ENCODE data around the gene SYS1.

Gene SYS1

DNA sequence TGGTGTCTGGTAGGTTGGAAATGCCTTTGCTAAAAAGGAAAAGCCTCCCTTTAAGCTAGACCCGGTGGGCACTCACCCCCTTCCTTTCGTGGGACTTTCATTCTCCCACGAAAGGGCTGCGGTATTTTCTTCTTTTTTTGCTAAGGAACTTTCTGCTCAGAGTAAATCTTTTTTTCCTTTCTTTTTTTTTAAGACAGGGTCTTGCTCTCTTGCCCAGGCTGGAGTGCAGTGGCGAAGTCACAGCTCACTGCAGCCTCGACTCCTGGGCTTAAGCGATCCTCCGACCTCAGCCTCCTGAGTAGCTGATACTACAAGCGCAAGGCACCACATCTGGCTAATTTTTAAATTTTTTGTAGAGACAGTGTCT is 11.1 kb downstream of the SYS1 start:
- DNase-seq (ENCODE audit: extremely low spot score, insufficient read length, low read depth) (no peak), FAIRE-seq (no peak)

DNA sequence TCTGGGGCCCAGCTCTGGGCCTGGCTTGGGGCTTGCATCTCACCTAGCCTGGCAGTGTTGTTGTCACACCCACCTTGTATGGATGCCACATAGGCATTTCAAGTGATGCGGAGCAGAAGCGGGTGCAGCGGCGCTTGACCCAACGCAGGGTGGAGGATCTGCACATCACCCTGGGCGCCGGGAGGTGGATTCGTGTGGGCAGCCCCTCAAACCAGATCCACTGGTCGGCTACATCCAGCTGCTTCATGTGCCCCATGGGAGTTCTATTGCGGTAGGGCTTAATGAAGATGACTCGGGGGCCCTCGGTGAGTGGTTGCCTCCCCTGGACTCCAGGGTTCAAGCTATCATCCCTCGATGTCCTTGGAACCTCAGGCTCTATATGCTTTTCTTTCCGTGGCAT is 12.0 kb downstream of the SYS1 start:
- DNase-seq (ENCODE audit: extremely low spot score, insufficient read length, low read depth) (no peak), FAIRE-seq (no peak)

DNA sequence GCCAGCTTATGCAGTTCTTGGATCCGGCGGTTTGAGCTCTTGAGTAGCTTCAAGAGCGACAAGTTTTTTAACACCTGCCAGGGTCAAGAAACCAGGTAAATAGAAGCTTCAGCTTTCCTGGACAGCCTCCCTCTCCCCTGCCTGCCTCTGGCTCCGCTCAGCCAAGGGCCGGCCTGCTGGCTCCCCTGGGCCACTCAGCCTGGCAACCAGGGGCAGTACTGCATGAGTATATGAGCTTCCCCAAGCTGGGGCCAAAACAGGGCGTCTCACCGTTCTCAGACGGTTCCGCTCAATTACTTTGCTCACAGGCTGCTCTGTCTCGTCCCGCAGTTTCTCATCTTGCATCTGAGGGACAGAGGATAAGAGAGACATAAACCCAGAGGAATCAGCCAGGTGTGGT is 14.3 kb downstream of the SYS1 start:
- DNase-seq (ENCODE audit: extremely low spot score, insufficient read length, low read depth) (no peak), FAIRE-seq (no peak)

- FAIRE-seq (no peak), DNase-seq (ENCODE audit: extremely low spot score, insufficient read length, low read depth) (no peak)
These were observed 15.2 kb downstream of the SYS1 start, which contains the start of gene TP53TG5 for GRCh38 chr20:45378191-45378590. TP53TG5 (minus strand) TSS chr20:45378325; CDS start chr20:45378236, 89 bp downstream.

DNA sequence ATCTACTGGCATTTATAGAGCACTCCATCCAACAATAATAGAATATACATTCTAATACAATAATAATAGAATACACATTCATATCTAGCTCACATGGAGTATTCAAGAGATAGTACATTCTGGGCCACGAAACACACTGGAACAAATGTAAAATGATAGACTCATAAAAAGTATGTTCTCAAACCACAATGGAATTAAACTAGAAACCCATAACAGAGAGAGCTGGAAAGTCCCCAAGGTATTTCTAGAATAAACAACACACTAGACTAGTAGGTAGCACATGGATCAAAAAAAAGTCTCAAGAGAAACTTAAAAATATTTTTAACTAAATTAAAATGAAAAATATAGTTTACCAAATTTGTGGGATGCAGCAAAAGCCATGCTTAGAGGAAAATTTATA is 24.3 kb downstream of the SYS1 start:
- no peak for DNase-seq (ENCODE audit: extremely low spot score, insufficient read length, low read depth)
- no peak for FAIRE-seq

GRCh38 chr20:45390931-45391330 is 28.0 kb downstream of the SYS1 start:
- DNase-seq (ENCODE audit: extremely low spot score, insufficient read length, low read depth) (no peak), FAIRE-seq (no peak)

DNA sequence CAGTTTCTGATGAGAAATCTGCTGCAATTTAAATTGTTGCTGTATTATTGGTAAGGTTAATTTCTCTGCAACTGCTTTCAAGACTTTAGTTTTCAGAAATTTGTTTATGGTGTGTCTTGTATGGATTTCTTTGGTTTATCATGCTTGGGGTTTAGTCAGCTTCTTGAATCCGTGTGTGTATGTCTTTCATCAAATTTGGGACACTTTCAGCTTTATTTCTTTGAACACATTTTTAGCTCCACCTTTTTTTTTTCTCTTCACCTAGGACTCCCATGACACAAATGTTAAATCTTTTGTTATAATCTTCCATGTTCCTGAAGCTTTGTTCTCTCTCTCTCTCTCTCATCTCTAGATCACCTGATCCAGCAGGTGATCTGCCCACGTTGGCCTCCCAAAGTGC is 28.6 kb downstream of the SYS1 start:
- no peak for FAIRE-seq

DNA sequence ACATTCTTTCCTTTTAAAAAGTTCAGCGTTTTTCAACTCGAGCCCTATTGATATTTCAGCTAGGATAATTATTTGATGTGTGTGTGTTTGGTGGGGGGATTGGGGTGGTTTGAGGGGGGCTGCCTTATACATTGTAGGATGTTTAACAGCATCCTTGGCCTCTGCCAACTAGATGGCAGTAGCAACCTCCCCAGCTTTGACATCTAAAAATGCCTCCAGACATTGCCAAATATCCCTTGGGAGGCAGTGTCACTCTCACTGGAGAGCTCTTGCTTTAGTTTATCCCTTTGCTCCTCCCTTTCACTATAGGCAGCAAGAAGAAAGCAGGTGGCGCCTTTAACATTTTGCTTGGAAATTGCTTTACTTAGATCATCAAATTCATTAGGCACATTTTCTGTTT is 29.8 kb downstream of the SYS1 start:
- no peak for FAIRE-seq
- DNase-seq (ENCODE audit: extremely low spot score, insufficient read length, low read depth): no peak

More for the DNA sequence above, 28.6 kb downstream of the SYS1 start:
- no peak for DNase-seq (ENCODE audit: extremely low spot score, insufficient read length, low read depth)

- FAIRE-seq (no peak), DNase-seq (ENCODE audit: extremely low spot score, insufficient read length, low read depth) (no peak)
These were observed 31.5 kb downstream of the SYS1 start for GRCh38 chr20:45394221-45395113.

DNA sequence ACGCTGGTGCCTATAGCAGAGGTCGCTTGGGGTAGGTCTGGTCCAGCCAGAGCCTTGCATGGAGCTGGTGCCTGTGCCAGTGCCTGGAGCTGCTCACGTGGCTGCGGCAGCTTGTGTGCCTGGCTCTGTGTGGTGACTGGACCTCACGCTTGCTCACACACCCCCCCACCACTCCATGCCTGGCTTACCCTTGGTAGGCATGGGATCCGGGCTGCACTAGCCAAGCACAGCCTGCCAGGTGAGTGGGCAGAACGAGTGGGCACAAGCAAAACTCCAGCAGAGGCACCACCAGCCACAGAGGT is 32.1 kb downstream of the SYS1 start:
- DNase-seq (ENCODE audit: extremely low spot score, insufficient read length, low read depth) (no peak), FAIRE-seq (no peak)

DNA sequence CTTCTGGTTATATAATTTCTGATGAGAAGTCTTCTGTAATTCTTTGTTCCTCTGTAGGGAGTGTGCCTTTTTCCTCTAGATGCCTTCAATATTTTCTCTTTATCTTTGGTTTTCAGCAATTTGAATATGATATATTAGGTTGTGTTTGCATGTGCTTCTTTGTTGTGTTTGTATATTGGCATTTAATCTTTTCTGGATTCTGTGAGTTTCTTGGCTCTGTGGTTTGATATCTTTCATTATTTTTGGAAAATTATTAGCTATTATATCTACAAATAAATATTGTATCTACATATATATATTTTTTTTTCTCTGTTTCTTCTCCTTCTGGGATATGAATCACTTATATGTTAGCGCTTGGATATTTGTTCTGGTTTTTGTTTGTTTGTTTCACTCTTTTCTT is 36.1 kb downstream of the SYS1 start:
- DNase-seq (ENCODE audit: extremely low spot score, insufficient read length, low read depth): no peak
- FAIRE-seq: no peak

GRCh38 chr20:45400346-45401031 is 37.5 kb downstream of the SYS1 start:
- DNase-seq (ENCODE audit: extremely low spot score, insufficient read length, low read depth): no peak
- FAIRE-seq: no peak

DNA sequence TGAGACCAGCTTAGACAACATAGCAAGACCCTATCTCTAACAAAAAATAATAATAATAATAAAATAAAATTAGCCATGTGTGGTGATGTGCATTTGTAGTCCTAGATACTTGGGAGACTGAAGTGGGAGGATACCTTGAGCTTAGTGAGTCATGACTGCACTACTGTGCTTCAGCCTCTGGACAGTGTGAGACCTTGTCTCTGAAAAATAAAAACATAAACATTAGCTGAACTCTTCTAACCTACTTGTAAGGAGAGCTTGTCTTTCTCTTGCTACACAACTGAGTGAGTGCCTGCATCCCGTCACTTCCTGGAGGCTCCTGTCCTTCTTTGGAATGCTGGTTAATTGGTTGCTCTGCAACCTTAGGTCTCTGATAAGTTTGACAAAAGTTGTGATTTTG is 40.0 kb downstream of the SYS1 start:
- DNase-seq (ENCODE audit: extremely low spot score, insufficient read length, low read depth): no peak
- no peak for FAIRE-seq

GRCh38 chr20:45404438-45404837 is 41.5 kb downstream of the SYS1 start:
- DNase-seq (ENCODE audit: extremely low spot score, insufficient read length, low read depth): no peak
- FAIRE-seq: no peak

- DNase-seq (ENCODE audit: extremely low spot score, insufficient read length, low read depth) (no peak), FAIRE-seq (no peak)
These were observed 42.8 kb downstream of the SYS1 start for GRCh38 chr20:45405571-45406259.

GRCh38 chr20:45406260-45407066 is 43.5 kb downstream of the SYS1 start:
- FAIRE-seq (no peak), DNase-seq (ENCODE audit: extremely low spot score, insufficient read length, low read depth) (no peak)

GRCh38 chr20:45407067-45407745 is 44.2 kb downstream of the SYS1 start:
- FAIRE-seq (no peak), DNase-seq (ENCODE audit: extremely low spot score, insufficient read length, low read depth) (no peak)

GRCh38 chr20:45407783-45408645 is 45.1 kb downstream of the SYS1 start, which contains the start of gene DBNDD2:
DBNDD2 (plus strand) TSS chr20:45408289; CDS start chr20:45408468, 179 bp downstream.
- FAIRE-seq: no peak
- no peak for DNase-seq (ENCODE audit: extremely low spot score, insufficient read length, low read depth)

All from GM18507 (cell line).